ENCODE results near the gene CPN2. TPM values are rescaled to one million over a fixed set of nuclear protein-coding genes. Genes with fewer than 3 reads are reported as not detected.

Gene CPN2
- total RNA-seq, 1 donor from 2014 or later, result not detected

DNA sequence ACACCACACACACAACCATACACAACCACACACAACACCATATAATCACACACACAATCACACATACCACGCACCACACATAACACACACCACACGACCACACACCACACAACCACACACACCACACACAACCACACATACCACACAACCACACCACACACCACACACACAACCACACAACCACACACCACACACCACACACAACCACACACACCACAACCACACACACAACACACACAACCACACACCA lies 24.2 kb downstream of the CPN2 start:
- Histone ChIP-seq H3K9ac (ENCODE audit: low read depth in 1 of 3, low read length in 3 of 3) (no peak overlapping the region), H3K27me3 (ENCODE audit: control insufficient read depth in 3 of 3, insufficient read depth in 3 of 3, low read length in 3 of 3) (peaks cover 12 to 31% (median 29%) of the 10 kb centered on the region in 3 donors), H3K4me3 (ENCODE audit: low read length in 3 of 3) (no peak overlapping the region), H3K9me3 (ENCODE audit: control insufficient read depth in 3 of 3, low read length in 3 of 3) (no peaks in the 10 kb centered on the region), H3K4me1 (ENCODE audit: control insufficient read depth in 3 of 3, insufficient read depth in 3 of 3, low read length in 3 of 3) (peaks cover 10 to 70% (median 44%) of the 10 kb centered on the region in 3 donors), H3K27ac (ENCODE audit: low read depth, low read length) (no peak overlapping the region), H3K36me3 (ENCODE audit: control insufficient read depth in 3 of 3, insufficient read depth in 3 of 3, low read length in 3 of 3) (no peaks in the 10 kb centered on the region)

DNA sequence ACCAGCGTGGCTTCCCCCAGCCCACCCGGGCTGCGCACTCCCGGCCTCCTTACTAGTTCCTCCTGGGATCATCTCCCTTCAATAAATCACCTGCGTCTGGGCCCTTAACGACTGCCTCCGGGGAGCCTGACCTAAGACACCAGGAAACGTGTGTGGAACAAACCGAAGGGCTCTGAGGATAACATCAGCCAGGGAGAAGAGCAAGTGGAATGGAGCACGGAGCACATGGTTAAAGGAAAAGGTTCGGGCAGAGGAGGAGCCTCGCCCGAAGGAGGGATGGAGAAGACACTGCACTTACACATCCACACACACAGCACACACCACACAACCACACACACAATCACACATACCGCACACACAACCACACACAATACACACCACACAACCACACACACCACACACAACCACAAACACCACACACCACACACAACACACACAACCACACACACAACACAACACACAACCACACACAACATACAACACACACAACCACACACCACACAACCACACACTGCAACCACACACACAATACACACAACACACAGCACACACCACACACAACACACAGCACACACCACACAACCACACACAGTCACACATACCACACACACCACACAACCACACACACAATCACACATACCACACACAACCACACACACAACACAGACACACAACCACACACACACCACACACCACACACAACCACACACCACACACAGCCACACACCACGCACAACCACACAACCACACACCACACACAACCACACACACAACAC lies 24.7 kb downstream of the CPN2 start:
- Histone ChIP-seq H3K36me3 (ENCODE audit: control insufficient read depth in 3 of 3, insufficient read depth in 3 of 3, low read length in 3 of 3) (no peaks in the 10 kb centered on the region), H3K27ac (ENCODE audit: low read depth, low read length) (no peak overlapping the region), H3K27me3 (ENCODE audit: control insufficient read depth in 3 of 3, insufficient read depth in 3 of 3, low read length in 3 of 3) (peaks cover 9 to 34% (median 29%) of the 10 kb centered on the region in 3 donors), H3K9me3 (ENCODE audit: control insufficient read depth in 3 of 3, low read length in 3 of 3) (no peaks in the 10 kb centered on the region), H3K4me3 (ENCODE audit: low read length in 3 of 3) (no peak overlapping the region), H3K4me1 (ENCODE audit: control insufficient read depth in 3 of 3, insufficient read depth in 3 of 3, low read length in 3 of 3) (peaks cover 10 to 70% (median 44%) of the 10 kb centered on the region in 3 donors), H3K9ac (ENCODE audit: low read depth in 1 of 3, low read length in 3 of 3) (no peak overlapping the region)

DNA sequence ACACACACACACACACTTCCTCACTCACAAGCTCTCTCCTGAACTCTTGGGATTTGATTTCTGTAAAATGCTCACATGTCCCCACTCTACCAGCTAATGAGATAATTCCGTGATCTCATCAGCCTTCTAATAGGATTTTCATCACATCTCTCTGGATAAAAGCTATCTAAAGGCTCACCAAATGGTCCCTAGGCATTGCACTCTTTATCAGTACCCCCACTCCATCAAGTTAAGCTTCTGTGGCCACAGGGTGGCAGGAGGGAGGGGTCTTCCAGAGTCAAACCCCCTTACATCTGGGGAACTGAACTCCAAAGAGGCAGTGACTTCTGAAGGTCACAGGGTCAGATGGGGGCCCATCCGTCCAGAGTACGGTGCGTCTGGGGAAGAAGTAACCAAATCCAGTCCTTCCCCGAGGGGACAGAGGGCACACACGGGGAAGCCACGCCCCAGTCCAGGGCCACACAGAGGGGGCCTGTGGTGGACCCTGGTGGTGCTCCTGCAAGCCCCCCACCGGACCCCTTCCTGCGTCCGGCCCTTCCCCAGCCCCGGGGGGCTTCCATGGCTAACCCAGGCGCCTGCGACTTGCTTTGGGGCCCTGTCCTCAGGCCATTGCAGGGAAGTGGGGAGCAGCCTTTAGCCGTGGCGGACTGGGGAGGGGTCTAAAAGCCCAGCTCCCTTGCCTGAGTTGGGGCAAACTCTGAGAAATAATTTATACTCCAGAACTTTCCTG lies 25.5 kb downstream of the CPN2 start:
- H3K4me1 ChIP-seq (ENCODE audit: control insufficient read depth in 3 of 3, insufficient read depth in 3 of 3, low read length in 3 of 3), result peaks cover 10 to 65% (median 42%) of the 10 kb centered on the region in 3 donors
- peaks cover 9 to 37% (median 29%) of the 10 kb centered on the region in 3 donors for H3K27me3 ChIP-seq (ENCODE audit: control insufficient read depth in 3 of 3, insufficient read depth in 3 of 3, low read length in 3 of 3)
- no peak overlapping the region for H3K9ac ChIP-seq (ENCODE audit: low read depth in 1 of 3, low read length in 3 of 3)
- no peak overlapping the region for H3K4me3 ChIP-seq (ENCODE audit: low read length in 3 of 3)
- no peak overlapping the region for H3K27ac ChIP-seq (ENCODE audit: low read depth, low read length)
- no peaks in the 10 kb centered on the region for H3K9me3 ChIP-seq (ENCODE audit: control insufficient read depth in 3 of 3, low read length in 3 of 3)
- no peaks in the 10 kb centered on the region for H3K36me3 ChIP-seq (ENCODE audit: control insufficient read depth in 3 of 3, insufficient read depth in 3 of 3, low read length in 3 of 3)

DNA sequence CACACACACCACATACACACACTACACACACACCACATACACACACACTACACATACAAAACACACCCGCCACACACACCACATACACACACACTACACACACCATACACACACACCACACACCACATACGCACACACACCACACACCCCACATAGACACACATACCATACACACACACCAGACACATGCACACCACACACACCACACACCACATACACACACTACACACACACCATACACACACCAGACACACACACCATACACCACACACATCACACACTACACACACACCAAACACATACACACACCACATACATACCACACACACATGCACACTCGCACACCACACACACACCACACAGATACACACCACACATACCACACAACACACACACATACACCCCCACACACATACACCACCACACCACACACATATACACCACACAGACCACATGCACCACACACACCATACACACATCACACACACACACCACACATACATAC lies 26.3 kb downstream of the CPN2 start:
- no peak overlapping the region for H3K27ac ChIP-seq (ENCODE audit: low read depth, low read length)
- H3K4me1 ChIP-seq (ENCODE audit: control insufficient read depth in 3 of 3, insufficient read depth in 3 of 3, low read length in 3 of 3), result peaks cover 10 to 59% (median 38%) of the 10 kb centered on the region in 3 donors
- peaks cover 7 to 33% (median 26%) of the 10 kb centered on the region in 3 donors for H3K27me3 ChIP-seq (ENCODE audit: control insufficient read depth in 3 of 3, insufficient read depth in 3 of 3, low read length in 3 of 3)
- H3K36me3 ChIP-seq (ENCODE audit: control insufficient read depth in 3 of 3, insufficient read depth in 3 of 3, low read length in 3 of 3), result no peaks in the 10 kb centered on the region
- no peak overlapping the region for H3K4me3 ChIP-seq (ENCODE audit: low read length in 3 of 3)
- H3K9me3 ChIP-seq (ENCODE audit: control insufficient read depth in 3 of 3, low read length in 3 of 3), result no peaks in the 10 kb centered on the region
- peak overlapping the region in 1 of 3 donors; percentile 8 for H3K9ac ChIP-seq (ENCODE audit: low read depth in 1 of 3, low read length in 3 of 3)

DNA sequence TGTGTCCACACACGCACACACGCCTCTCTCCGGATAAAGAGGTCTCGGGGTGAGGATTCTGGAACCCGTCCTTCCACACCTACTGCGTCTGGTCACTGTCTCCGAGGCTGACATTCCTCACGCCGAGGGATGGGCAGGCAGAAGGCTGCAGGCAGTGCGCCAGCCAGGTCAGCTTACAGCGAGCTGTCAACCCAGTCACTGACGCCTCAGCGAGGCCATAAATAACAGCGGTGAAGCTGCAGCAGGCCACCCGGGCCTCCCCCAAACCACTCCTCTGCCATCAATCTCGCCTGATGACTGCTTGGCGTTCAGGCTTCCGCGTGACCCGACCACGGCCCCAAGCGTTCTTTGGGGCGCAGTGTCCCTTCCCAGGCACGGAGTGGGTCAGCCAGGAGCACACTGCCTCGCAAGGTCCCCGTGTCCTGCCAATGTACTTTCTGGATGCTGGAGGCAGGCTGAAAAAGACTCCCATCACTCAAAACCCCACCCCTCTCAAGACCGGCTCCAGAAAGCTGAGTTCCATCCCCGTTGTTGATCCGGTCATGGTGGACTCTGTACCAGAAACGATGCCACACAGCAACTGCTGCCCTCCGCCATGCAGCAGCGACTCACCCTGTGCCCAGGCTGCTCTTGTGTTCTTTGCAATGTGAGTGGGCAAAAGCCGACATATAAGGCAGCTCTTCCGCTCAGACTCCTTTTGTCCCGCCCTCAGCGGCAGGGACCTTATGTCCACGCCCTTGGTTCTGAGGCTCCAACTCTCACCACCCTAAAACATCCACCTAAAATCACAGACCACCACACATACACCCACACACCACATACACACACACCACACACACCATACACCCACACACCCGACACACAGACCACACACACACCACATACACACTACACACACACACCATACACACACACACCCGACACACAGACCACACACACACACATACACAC lies 27.1 kb downstream of the CPN2 start:
- Histone ChIP-seq H3K36me3 (ENCODE audit: control insufficient read depth in 3 of 3, insufficient read depth in 3 of 3, low read length in 3 of 3) (no peaks in the 10 kb centered on the region), H3K27ac (ENCODE audit: low read depth, low read length) (peak overlapping the region; percentile 97), H3K9me3 (ENCODE audit: control insufficient read depth in 3 of 3, low read length in 3 of 3) (no peaks in the 10 kb centered on the region), H3K27me3 (ENCODE audit: control insufficient read depth in 3 of 3, insufficient read depth in 3 of 3, low read length in 3 of 3) (peaks cover 7 to 33% (median 26%) of the 10 kb centered on the region in 3 donors), H3K4me1 (ENCODE audit: control insufficient read depth in 3 of 3, insufficient read depth in 3 of 3, low read length in 3 of 3) (peaks cover 10 to 51% (median 32%) of the 10 kb centered on the region in 3 donors), H3K9ac (ENCODE audit: low read depth in 1 of 3, low read length in 3 of 3) (peak overlapping the region; percentile 25 to 82 (median 80)), H3K4me3 (ENCODE audit: low read length in 3 of 3) (peak overlapping the region; percentile 45 to 78 (median 77))

DNA sequence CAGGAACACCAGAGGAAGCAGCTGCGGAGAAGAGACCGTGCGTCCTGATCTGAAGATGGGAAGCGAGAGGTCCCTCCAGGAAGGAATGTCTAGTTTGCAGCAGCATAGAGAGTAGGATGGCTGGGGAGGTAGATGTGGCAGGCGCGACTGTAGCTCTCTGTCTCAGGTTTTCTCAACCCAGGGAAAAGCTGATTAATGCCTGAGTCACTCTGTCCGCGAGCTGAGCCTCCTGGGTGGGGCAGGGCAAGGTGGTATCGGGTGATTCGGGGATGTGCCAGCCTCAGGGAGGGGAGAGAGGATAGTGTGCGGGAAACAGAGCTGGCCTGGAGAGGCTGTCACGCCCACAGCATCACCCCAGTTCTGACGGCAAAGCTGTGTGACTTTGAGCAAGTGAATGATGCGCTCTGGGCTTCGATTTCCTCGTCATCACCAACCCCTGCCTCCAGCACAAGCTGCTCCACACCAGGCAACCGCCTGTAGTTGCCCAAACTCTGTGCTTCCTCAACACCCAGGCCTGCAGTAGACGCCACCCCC lies 28.4 kb downstream of the CPN2 start:
- H3K36me3 ChIP-seq (ENCODE audit: control insufficient read depth in 3 of 3, insufficient read depth in 3 of 3, low read length in 3 of 3), result no peaks in the 10 kb centered on the region
- peaks cover 6 to 23% (median 17%) of the 10 kb centered on the region in 3 donors for H3K27me3 ChIP-seq (ENCODE audit: control insufficient read depth in 3 of 3, insufficient read depth in 3 of 3, low read length in 3 of 3)
- H3K27ac ChIP-seq (ENCODE audit: low read depth, low read length), result no peak overlapping the region
- H3K4me3 ChIP-seq (ENCODE audit: low read length in 3 of 3), result no peak overlapping the region
- peaks cover 10 to 38% (median 23%) of the 10 kb centered on the region in 3 donors for H3K4me1 ChIP-seq (ENCODE audit: control insufficient read depth in 3 of 3, insufficient read depth in 3 of 3, low read length in 3 of 3)
- H3K9me3 ChIP-seq (ENCODE audit: control insufficient read depth in 3 of 3, low read length in 3 of 3), result no peaks in the 10 kb centered on the region
- H3K9ac ChIP-seq (ENCODE audit: low read depth in 1 of 3, low read length in 3 of 3), result no peak overlapping the region

DNA sequence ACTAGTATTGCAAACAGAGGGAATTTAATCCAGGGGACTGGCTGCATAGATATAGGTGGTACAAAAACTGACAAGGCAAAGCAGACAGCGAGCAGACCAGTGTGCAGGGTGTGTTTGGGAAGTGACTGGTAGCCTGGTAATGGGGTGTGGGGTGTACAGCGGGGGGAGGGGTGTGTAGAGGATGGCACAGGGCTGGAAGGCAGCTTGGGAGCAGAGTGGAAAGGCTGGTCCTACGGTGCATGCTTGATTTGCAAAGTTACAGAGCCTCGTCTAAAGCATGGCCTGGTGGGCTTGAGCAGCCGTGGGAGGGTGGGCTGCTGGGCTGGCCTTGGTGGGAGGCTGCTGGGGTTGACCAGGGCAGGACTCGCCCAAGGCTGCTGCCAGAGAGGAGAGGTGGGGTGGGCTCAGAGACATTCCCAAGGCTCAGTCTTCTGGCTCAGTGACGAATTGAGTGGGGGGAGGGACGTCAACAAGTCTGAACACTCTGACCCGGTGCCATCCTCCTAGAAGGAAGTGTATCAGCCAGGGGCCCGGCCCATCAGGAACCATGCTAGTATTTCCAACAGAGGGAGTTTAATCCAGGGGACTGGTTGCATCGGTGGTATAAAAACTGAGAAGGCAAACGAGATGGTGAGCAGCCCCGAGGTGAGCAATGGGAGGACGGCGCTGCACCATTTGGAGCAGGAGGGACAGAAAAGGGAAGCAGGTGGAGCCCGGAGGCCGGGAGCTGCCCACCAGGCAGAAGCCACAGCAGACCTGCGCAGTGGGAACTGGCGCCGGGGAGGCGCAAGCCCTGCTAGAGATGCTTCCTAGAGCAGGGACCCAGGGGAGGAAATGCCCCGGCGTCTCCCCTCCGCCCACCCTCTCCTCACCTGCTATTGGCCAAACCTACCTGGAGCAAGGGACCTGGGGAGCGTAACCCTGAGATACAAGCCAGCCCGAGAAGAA lies 29.2 kb downstream of the CPN2 start:
- Histone ChIP-seq H3K27me3 (ENCODE audit: control insufficient read depth in 3 of 3, insufficient read depth in 3 of 3, low read length in 3 of 3) (peaks cover 10 to 21% (median 16%) of the 10 kb centered on the region in 3 donors), H3K4me3 (ENCODE audit: low read length in 3 of 3) (no peak overlapping the region), H3K9ac (ENCODE audit: low read depth in 1 of 3, low read length in 3 of 3) (no peak overlapping the region), H3K36me3 (ENCODE audit: control insufficient read depth in 3 of 3, insufficient read depth in 3 of 3, low read length in 3 of 3) (no peaks in the 10 kb centered on the region), H3K27ac (ENCODE audit: low read depth, low read length) (no peak overlapping the region), H3K9me3 (ENCODE audit: control insufficient read depth in 3 of 3, low read length in 3 of 3) (no peaks in the 10 kb centered on the region), H3K4me1 (ENCODE audit: control insufficient read depth in 3 of 3, insufficient read depth in 3 of 3, low read length in 3 of 3) (peaks cover 10 to 32% (median 21%) of the 10 kb centered on the region in 3 donors)

DNA sequence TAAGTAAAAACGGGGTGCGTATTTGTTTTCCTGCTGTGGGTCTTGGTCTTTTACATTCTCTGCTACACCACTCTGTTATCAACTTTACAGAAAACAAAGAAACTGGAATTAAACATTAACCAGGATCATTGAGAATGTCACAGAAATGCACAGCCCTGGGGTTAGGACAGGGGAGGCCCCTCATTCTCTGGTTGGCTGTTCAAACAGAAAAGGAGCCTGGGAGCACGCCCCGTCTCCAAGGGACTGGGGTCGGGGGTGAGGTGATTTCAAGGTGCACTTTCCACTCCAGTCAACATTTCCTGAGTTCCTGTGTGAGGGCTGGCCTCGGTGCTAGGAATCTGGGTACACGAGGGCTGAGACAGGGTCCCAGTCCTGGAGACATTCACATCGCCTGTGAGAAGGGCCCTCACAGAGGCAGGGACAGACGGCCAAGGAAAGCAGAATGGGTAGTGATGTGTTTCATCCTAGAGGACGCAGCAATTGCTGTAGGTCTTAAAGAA lies 30.3 kb downstream of the CPN2 start:
- Histone ChIP-seq H3K27me3 (ENCODE audit: control insufficient read depth in 3 of 3, insufficient read depth in 3 of 3, low read length in 3 of 3) (peaks cover 7 to 25% (median 9%) of the 10 kb centered on the region in 3 donors), H3K36me3 (ENCODE audit: control insufficient read depth in 3 of 3, insufficient read depth in 3 of 3, low read length in 3 of 3) (no peaks in the 10 kb centered on the region), H3K27ac (ENCODE audit: low read depth, low read length) (no peak overlapping the region), H3K4me3 (ENCODE audit: low read length in 3 of 3) (no peak overlapping the region), H3K9ac (ENCODE audit: low read depth in 1 of 3, low read length in 3 of 3) (no peak overlapping the region), H3K4me1 (ENCODE audit: control insufficient read depth in 3 of 3, insufficient read depth in 3 of 3, low read length in 3 of 3) (peaks cover 11 to 32% (median 23%) of the 10 kb centered on the region in 3 donors), H3K9me3 (ENCODE audit: control insufficient read depth in 3 of 3, low read length in 3 of 3) (no peaks in the 10 kb centered on the region)
